Upper lobe of left lung (tissue), 6 donors: ENCODE measurements around the gene GAL3ST2. TPM values are rescaled to one million over a fixed set of nuclear protein-coding genes. Genes with fewer than 3 reads are reported as not detected.
"Not testable (repeated sequence)": the region's sequence is repeated elsewhere in the genome, so short reads cannot be mapped to it uniquely, and the experiment has no call there.

ENCODE experiments used
- ATAC-seq, 2 donors: fragments of 200-7000 bp; cut with Tn5 transposase; one replicate each; pipeline ENCODE4 v1.9.1; 2022; ENCODE audit warnings: mild to moderate bottlenecking in 2 of 2, moderate library complexity in 2 of 2; ENCODE audit not compliant: low FRiP score in 2 of 2
- DNase-seq, 2 donors: peaks; one replicate each; pipeline ENCODE4 v3.0.0-alpha.2; 2019 to 2020
- H3K27ac ChIP-seq, 4 donors: fragments of 200-600 bp; sonication (generic); one replicate each; pipeline ENCODE4 v1.5.1; 2016 to 2019
- H3K27me3 ChIP-seq, 4 donors: fragments of 200-600 bp; sonication (generic); one replicate each; pipeline ENCODE4 v1.5.1; 2017 to 2019
- H3K36me3 ChIP-seq, 4 donors: fragments of 200-600 bp; sonication (generic); one replicate each; pipeline ENCODE4 v1.5.1; 2016 to 2019
- H3K4me1 ChIP-seq, 4 donors: fragments of 200-600 bp; sonication (generic); one replicate each; pipeline ENCODE4 v1.5.1; 2018 to 2019
- H3K4me3 ChIP-seq, 4 donors: fragments of 200-600 bp; sonication (generic); one replicate each; pipeline ENCODE4 v1.5.1; 2017 to 2019; ENCODE audit warnings: mild to moderate bottlenecking in 2 of 4, moderate library complexity in 1 of 4
- H3K9me3 ChIP-seq, 4 donors: fragments of 200-600 bp; sonication (generic); one replicate each; pipeline ENCODE4 v1.5.1; 2018 to 2019
- EP300 ChIP-seq, 4 donors: sonication (generic); formaldehyde crosslinking; IDR thresholded peaks; one replicate each; pipeline ENCODE4 v1.5.1; 2017; ENCODE audit warnings: antibody characterized with exemption in 4 of 4, control low read depth in 2 of 4
- POLR2A ChIP-seq, 4 donors: fragments of 450-650 bp; IDR thresholded peaks; one replicate each; pipeline ENCODE4 v1.5.1; 2016 to 2017; ENCODE audit warnings: antibody characterized with exemption in 4 of 4, mild to moderate bottlenecking in 2 of 4
- POLR2AphosphoS5 ChIP-seq, 2 donors: sonication (generic); formaldehyde crosslinking; IDR thresholded peaks; one replicate each; pipeline ENCODE4 v1.5.1; 2017; ENCODE audit warnings: antibody characterized with exemption in 2 of 2
- WGBS, 2 donors: methylation state at CpG; one replicate each; pipeline ENCODE4 v1.1.5; 2017 to 2018; 5-methylcytosine and 5-hydroxymethylcytosine counted together
- total RNA-seq, 6 donors: library from RNA; depleted of rRNA in 4 of 6; stranded (reverse); fragments of >200 nt in 4 of 6; gene quantifications; one replicate each; pipeline versions ENCODE4 v1.1.0 to v1.2.1, GENCODE V29; 2016 to 2021
- TF ChIP-seq, protein P1 (sequence below), 6 experiments: fragments of 450-650 bp in 4 of 6; fragments of 200-600 bp in 2 of 6; sonication (generic) in 2 of 6; IDR thresholded peaks; one replicate each; pipeline ENCODE4 v1.5.1; 2016 to 2019; ENCODE audit warnings: antibody characterized with exemption in 6 of 6
- donor health status: DM: no; HTN: no; CAD: no; lungs with moderate emphysema.
- donor health status: DM: no; HTN: yes; CAD: no; lungs with severe emphysema.

GAL3ST2 gene
- total RNA-seq, 6 donors from 2014 or later, result 0.59 to 2.1 (median 0.91) TPM; not detected in 3

DNA sequence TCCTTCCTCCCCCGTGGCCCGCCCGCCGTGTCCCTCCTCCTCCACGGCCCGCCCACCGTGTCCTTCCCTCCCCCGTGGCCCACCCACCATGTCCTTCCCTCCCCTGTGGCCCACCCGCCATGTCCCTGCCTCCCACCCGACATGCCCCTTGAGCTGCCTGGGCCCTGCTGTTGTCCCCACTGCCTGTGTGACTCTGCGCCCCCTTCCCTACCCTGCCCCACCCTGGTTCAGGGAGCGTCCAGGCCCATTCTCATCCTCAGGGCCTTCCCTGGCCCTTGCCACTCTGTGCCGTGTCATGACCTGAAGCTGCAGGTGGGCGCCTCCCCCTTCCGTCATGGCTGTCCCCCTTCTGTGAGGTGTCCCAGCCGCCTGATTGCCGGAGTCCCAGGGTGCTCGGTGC, 21.5 kb upstream of the GAL3ST2 start:
- TF ChIP-seq, protein P1, sequence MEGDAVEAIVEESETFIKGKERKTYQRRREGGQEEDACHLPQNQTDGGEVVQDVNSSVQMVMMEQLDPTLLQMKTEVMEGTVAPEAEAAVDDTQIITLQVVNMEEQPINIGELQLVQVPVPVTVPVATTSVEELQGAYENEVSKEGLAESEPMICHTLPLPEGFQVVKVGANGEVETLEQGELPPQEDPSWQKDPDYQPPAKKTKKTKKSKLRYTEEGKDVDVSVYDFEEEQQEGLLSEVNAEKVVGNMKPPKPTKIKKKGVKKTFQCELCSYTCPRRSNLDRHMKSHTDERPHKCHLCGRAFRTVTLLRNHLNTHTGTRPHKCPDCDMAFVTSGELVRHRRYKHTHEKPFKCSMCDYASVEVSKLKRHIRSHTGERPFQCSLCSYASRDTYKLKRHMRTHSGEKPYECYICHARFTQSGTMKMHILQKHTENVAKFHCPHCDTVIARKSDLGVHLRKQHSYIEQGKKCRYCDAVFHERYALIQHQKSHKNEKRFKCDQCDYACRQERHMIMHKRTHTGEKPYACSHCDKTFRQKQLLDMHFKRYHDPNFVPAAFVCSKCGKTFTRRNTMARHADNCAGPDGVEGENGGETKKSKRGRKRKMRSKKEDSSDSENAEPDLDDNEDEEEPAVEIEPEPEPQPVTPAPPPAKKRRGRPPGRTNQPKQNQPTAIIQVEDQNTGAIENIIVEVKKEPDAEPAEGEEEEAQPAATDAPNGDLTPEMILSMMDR (IDR thresholded peaks at IDR 0.05), result no peak
- no peak for TF ChIP-seq POLR2A (IDR thresholded peaks at IDR 0.05)
- TF ChIP-seq EP300 (IDR thresholded peaks at IDR 0.05), result no peak
- TF ChIP-seq POLR2AphosphoS5 (IDR thresholded peaks at IDR 0.05), result no peak
- Histone ChIP-seq H3K4me3 (no peak overlapping the region), H3K27ac (no peak overlapping the region), H3K4me1 (peaks cover 0 to 8% (median 0%) of the 10 kb centered on the region in 4 donors), H3K27me3 (no peaks in the 10 kb centered on the region), H3K9me3 (peaks cover 0 to 1% (median under 1%) of the 10 kb centered on the region in 4 donors), H3K36me3 (peaks cover 0 to 78% (median 37%) of the 10 kb centered on the region in 4 donors)
- WGBS, 2 donors, result 90 to 92% methylated on average over 16 of the region's 18 CpGs
- ATAC-seq, result peak; percentile 3 to 7
- peak in 1 of 2 donors; percentile 49 for DNase-seq

DNA sequence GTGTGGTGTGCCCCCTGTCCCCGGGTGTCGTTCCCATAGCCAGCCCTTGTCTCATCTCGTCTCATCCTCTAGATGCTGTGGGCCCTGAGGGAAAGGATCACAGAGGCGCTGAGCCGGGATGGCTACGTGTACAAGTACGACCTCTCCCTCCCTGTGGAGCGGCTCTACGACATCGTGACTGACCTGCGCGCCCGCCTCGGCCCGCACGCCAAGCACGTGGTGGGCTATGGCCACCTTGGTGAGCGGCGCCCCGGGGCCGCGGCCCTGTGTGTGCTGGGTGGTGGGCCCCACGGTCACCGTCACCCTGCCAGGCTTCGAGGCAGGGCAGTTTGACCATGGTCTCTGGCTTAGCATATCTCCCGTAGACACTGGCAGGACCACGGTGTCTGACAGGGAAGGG, 20.8 kb upstream of the GAL3ST2 start:
- no peaks in the 10 kb centered on the region for H3K27me3 ChIP-seq
- H3K27ac ChIP-seq, result no peak overlapping the region
- peaks cover 0 to 72% (median 37%) of the 10 kb centered on the region in 4 donors for H3K36me3 ChIP-seq
- WGBS, 2 donors, result 92 to 96% methylated on average over 18 to 27 of the region's 27 CpGs
- peaks cover 0 to 3% (median 0%) of the 10 kb centered on the region in 4 donors for H3K4me1 ChIP-seq
- peak in 1 of 2 donors; percentile 82 for DNase-seq
- ATAC-seq, result peak in 1 of 2 donors; percentile 6
- TF ChIP-seq POLR2AphosphoS5 (IDR thresholded peaks at IDR 0.05), result no peak
- no peak overlapping the region for H3K4me3 ChIP-seq
- peaks cover 0 to 5% (median 2%) of the 10 kb centered on the region in 4 donors for H3K9me3 ChIP-seq

DNA sequence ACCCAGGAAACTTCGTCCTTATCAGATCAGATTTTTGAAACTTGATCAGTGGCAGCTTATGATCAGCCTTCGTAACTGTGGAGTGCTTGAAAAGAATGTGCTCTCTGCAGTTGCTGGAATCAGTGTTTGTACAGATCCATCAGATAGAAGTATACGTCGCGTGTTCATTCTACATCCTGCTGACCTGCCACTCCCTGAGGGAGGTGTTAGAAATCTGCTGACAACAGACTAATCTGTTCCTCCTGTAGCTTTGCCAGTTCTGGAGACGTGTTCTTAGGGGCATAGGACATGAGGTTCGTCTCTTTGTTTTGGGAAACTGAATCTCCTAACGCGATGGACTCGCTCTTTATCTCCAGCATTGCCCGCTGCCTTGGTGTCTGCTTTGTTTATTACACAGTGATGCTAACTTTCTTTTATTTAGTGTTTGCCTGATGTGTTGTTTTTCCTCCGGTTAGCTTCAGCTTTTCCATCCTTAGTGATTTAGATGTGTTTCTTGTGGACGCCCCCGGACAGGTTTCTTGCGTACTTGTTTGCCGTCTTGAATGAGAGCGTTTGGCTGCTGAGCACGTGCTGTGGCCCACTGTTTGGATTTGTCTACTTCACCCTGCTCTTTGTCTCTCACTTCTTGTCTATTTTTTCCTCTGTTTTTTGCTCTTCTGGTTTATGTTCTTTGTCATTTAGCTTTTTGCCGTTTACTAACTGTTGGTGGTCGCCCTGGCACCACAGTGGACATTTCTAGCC, 17.4 kb upstream of the GAL3ST2 start:
- no peak overlapping the region for H3K4me3 ChIP-seq
- DNase-seq (no peak), ATAC-seq (no peak)
- WGBS, 2 donors, result 92 to 95% methylated on average over 20 of the region's 20 CpGs
- H3K9me3 ChIP-seq, result peaks cover 0 to 5% (median 2%) of the 10 kb centered on the region in 4 donors
- no peaks in the 10 kb centered on the region for H3K4me1 ChIP-seq
- H3K27me3 ChIP-seq, result no peaks in the 10 kb centered on the region
- H3K36me3 ChIP-seq, result peaks cover 0 to 54% (median 29%) of the 10 kb centered on the region in 4 donors
- TF ChIP-seq EP300 (IDR thresholded peaks at IDR 0.05) (no peak), POLR2A (IDR thresholded peaks at IDR 0.05) (no peak), POLR2AphosphoS5 (IDR thresholded peaks at IDR 0.05) (no peak)
- TF ChIP-seq, protein P1 (IDR thresholded peaks at IDR 0.05), result no peak
- H3K27ac ChIP-seq, result no peak overlapping the region

DNA sequence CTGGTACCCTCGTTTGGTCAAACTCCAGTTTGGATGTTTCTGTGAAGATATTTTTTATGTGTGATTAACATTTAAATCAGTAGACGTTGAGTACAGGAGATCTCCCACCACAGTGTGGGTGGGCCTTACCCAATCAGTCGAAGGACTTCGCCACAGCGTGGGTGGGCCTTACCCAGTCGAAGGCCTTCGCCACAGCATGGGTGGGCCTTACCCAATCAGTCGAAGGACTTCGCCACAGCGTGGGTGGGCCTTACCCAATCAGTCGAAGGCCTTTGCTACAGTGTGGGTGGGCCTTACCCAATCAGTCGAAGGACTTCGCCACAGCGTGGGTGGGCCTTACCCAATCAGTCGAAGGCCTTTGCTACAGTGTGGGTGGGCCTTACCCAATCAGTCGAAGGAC, 16.7 kb upstream of the GAL3ST2 start:
- not testable (repeated sequence) for H3K27ac ChIP-seq, ATAC-seq, H3K9me3 ChIP-seq, H3K27me3 ChIP-seq, DNase-seq, H3K4me3 ChIP-seq, H3K4me1 ChIP-seq
- WGBS, 2 donors, result 93 to 97% methylated on average over 8 to 12 of the region's 16 CpGs
- peaks cover 0 to 52% (median 24%) of the 10 kb centered on the region in 4 donors for H3K36me3 ChIP-seq

DNA sequence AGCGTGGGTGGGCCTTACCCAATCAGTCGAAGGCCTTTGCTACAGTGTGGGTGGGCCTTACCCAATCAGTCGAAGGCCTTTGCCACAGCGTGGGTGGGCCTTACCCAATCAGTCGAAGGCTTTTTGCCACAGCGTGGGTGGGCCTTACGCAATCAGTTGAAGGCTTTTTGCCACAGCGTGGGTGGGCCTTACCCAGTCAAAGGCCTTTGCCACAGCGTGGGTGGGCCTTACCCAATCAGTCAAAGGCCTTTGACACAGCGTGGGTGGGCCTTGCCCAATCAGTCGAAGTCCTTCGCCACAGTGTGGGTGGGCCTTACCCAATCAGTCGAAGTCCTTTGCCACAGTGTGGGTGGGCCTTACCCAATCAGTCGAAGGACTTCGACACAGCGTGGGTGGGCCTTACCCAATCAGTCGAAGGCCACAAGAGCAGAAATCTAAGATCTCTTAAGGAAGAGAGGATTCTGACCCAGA, 16.3 kb upstream of the GAL3ST2 start:
- no peak overlapping the region for H3K4me3 ChIP-seq
- TF ChIP-seq POLR2AphosphoS5 (IDR thresholded peaks at IDR 0.05), result no peak
- TF ChIP-seq, protein P1 (IDR thresholded peaks at IDR 0.05), result no peak
- no peak for TF ChIP-seq POLR2A (IDR thresholded peaks at IDR 0.05)
- TF ChIP-seq EP300 (IDR thresholded peaks at IDR 0.05), result no peak
- ATAC-seq (no peak), DNase-seq (no peak)
- WGBS, 2 donors, result 89 to 95% methylated on average over 6 to 13 of the region's 17 CpGs
- H3K4me1 ChIP-seq, result no peaks in the 10 kb centered on the region
- H3K27ac ChIP-seq, result no peak overlapping the region
- peaks cover 0 to 48% (median 21%) of the 10 kb centered on the region in 4 donors for H3K36me3 ChIP-seq
- peaks cover 0 to 5% (median 2%) of the 10 kb centered on the region in 4 donors for H3K9me3 ChIP-seq
- no peaks in the 10 kb centered on the region for H3K27me3 ChIP-seq
